ENCODE measurements around the gene KCNJ6.

The KCNJ6 gene

DNA sequence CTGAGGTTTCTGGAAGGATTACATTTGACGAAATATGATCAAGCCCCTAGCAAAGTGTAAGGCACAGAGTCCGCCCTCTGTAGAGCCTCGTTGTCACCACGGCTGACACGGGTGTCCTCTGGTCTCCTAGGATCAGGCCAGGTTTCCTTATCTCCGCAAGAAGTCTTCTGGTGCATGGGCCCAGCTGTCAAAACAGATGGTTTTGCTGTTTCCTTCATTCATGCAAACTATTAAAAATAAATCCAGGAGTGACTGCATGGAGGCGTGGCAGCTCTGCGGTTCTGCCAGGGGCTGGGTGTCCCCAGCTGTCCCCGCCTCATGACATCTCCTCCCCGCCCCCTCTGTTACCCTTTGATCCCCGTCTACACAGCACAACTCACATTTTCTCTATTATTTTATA is 340.7 kb downstream of the KCNJ6 start:
- no peak for TF ChIP-seq ZNF274 (IDR thresholded peaks at IDR 0.05; ENCODE audit: low read depth, low read length)
- H3K4me3 ChIP-seq (ENCODE audit: low read length) = no peak overlapping the region

DNA sequence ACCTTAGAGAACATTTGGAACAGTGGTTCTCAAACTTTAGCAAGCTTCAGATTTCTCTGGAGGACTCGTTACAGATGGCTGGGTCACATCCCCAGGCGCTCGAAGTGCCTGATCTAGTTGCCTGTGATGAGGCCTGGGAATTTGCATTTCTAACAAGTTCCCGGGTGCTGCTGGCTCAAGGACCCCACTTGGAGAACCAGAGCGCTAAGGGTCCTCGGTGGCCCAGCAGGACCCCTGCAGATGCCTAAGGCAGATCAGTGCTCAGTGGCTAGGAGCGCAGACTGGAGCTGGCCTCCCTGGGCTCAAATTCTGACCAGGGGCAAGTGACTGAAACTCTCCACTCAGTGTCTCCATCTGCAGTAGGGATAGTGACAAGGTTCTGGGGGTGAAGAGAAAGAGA is 341.5 kb downstream of the KCNJ6 start:
- TF ChIP-seq ZNF274 (IDR thresholded peaks at IDR 0.05; ENCODE audit: low read depth, low read length) = no peak
- H3K4me3 ChIP-seq (ENCODE audit: low read length) = no peak overlapping the region

- TF ChIP-seq ZNF274 (IDR thresholded peaks at IDR 0.05; ENCODE audit: low read depth, low read length) = no peak
- H3K4me3 ChIP-seq (ENCODE audit: low read length) = no peak overlapping the region
Observed at GRCh38 chr21:37574316-37574715, 341.9 kb downstream of the KCNJ6 start.

DNA sequence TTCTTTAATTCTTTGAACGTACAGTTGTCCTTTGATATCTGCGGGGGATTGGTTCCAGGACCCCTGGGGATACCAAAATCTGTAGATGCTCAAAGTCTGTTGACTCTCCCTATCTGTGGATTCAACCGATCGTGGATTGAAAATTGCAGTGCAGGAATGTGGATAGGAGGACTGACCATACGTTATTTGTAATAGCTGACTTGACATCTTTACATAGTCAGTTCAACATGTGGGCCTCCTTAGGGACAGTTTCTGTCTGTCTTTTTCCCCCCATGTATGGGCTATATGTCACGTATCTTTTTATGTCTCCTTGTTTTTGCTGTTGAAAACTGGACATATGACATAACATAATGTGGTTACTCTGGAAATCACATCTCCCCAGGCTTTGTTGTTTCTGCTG is 344.8 kb downstream of the KCNJ6 start:
- no peak overlapping the region for H3K4me3 ChIP-seq (ENCODE audit: low read length)
- no peak for TF ChIP-seq ZNF274 (IDR thresholded peaks at IDR 0.05; ENCODE audit: low read depth, low read length)

GRCh38 chr21:37568916-37569315 is 347.3 kb downstream of the KCNJ6 start:
- H3K4me3 ChIP-seq (ENCODE audit: low read length) = no peak overlapping the region
- TF ChIP-seq ZNF274 (IDR thresholded peaks at IDR 0.05; ENCODE audit: low read depth, low read length) = no peak

GRCh38 chr21:37568415-37568814 is 347.8 kb downstream of the KCNJ6 start:
- no peak for TF ChIP-seq ZNF274 (IDR thresholded peaks at IDR 0.05; ENCODE audit: low read depth, low read length)
- H3K4me3 ChIP-seq (ENCODE audit: low read length) = no peak overlapping the region

- no peak for TF ChIP-seq ZNF274 (IDR thresholded peaks at IDR 0.05; ENCODE audit: low read depth, low read length)
- H3K4me3 ChIP-seq (ENCODE audit: low read length) = no peak overlapping the region
Observed at GRCh38 chr21:37566790-37567615, 349.3 kb downstream of the KCNJ6 start.

- TF ChIP-seq ZNF274 (IDR thresholded peaks at IDR 0.05; ENCODE audit: low read depth, low read length) = no peak
- H3K4me3 ChIP-seq (ENCODE audit: low read length) = no peak overlapping the region
Observed at GRCh38 chr21:37565530-37566223, 350.6 kb downstream of the KCNJ6 start.

DNA sequence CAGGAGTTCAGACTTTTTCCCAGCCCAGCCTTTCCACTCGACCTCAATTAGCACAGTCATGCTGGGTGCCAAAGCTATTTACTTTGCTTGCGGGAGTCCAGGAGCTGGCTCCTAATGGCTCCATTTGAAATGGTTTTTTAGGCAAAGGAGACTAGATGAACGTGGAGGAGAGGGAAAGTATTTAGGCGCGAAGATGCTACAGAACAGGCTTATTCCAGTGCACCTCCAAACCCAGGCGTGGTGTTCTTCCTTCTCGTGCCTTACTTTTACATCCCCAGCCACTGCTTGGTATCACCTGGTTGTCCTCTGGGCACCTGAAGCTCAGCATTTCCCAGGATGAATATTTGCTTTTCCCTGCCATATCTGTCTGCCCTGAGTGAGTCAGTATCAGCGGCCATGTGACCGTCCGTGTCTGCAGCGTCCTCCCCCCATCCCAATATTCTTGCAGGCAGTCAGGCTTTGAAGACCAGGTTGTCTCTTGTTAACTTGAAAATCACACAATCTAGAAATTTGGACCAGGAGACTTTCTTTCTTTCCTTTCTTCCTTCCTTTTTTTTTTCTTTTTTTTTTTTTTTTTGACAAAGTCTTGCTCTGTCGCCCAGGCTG is 351.2 kb downstream of the KCNJ6 start:
- H3K4me3 ChIP-seq (ENCODE audit: low read length) = no peak overlapping the region; the same call in 1 of the 2 replicates
- no peak for TF ChIP-seq ZNF274 (IDR thresholded peaks at IDR 0.05; ENCODE audit: low read depth, low read length)

- TF ChIP-seq ZNF274 (IDR thresholded peaks at IDR 0.05; ENCODE audit: low read depth, low read length) = no peak
- H3K4me3 ChIP-seq (ENCODE audit: low read length) = peak overlapping the region; percentile 76; the same call in 1 of the 2 replicates
Observed at GRCh38 chr21:37564341-37564923, 351.8 kb downstream of the KCNJ6 start.

GRCh38 chr21:37563641-37564340 is 352.5 kb downstream of the KCNJ6 start:
- peak overlapping the region; percentile 76 for H3K4me3 ChIP-seq (ENCODE audit: low read length)
- no peak for TF ChIP-seq ZNF274 (IDR thresholded peaks at IDR 0.05; ENCODE audit: low read depth, low read length)

DNA sequence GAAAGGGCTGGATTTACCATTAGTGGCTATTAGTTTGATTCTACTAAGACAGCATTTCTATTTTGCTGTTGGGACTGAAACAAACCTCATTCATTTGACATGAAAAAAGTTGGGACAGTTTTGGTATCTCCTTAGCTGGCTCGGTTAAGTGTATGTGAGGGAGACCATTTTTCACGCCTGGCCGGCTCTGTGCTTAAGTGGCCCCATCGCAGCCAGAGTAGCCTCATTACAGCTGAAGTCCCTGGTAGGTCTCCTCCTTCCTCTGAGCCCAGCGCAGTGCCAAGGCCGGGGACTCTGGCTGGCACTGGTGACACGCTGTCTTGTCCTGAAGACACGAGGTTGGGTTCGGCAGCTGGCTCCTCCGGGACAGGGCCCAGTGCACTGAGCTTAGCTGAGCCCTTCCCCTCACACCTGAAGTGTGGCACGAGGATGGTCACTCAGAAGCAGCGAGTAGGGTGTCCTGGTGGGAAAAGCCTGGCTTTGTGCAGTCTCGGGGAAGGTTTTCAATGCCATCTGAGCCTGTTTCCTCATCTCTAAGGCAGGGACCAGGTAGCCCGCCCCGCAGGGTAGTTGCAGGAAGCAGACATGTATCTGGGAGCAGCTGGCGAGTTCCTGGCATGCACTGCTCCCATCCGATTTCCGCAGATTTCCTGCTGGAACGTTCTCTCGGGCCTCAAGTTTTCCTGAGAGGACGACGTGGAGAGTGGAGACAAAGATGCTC is 353.2 kb downstream of the KCNJ6 start:
- peak overlapping the region; percentile 76 for H3K4me3 ChIP-seq (ENCODE audit: low read length)
- no peak for TF ChIP-seq ZNF274 (IDR thresholded peaks at IDR 0.05; ENCODE audit: low read depth, low read length)

Data from GM08714 (cell line).